IMR-90 (cell line): ENCODE data around the gene CLIC1.

ENCODE experiments used
- BHLHE40 ChIP-seq: fragments of 150-350 bp; IDR thresholded peaks from 2 replicates; pipeline ENCODE4 v1.6.1; 2016; ENCODE audit warnings: mild to moderate bottlenecking, low read depth, low read length
- CTCF ChIP-seq: conservative IDR thresholded peaks from 2 replicates; pipeline ENCODE4 v1.5.1; 2012; ENCODE audit warnings: mild to moderate bottlenecking, low read depth, low read length, improper control_type of control experiment
- ELK1 ChIP-seq: fragments of 150-350 bp; IDR thresholded peaks from 2 replicates; pipeline ENCODE4 v1.6.1; 2016; ENCODE audit warnings: low read depth, mild to moderate bottlenecking, low read length, moderate library complexity, borderline replicate concordance
- NFE2L2 ChIP-seq: fragments of 150-350 bp; IDR thresholded peaks from 2 replicates; pipeline ENCODE4 v1.6.1; 2016; ENCODE audit warnings: low read depth, mild to moderate bottlenecking, low read length
- POLR2A ChIP-seq: IDR thresholded peaks from 2 replicates; pipeline ENCODE4 v1.6.1; 2012; ENCODE audit warnings: mild to moderate bottlenecking, low read depth, low read length
- RAD21 ChIP-seq: IDR thresholded peaks from 2 replicates; pipeline ENCODE4 v1.6.1; 2012; ENCODE audit warnings: low read length, improper control_type of control experiment
- SMC3 ChIP-seq: fragments of 150-350 bp; IDR thresholded peaks from 2 replicates; pipeline ENCODE4 v1.6.1; 2016; ENCODE audit warnings: low read depth, mild to moderate bottlenecking, antibody characterized with exemption, low read length, moderate library complexity
- TF ChIP-seq, protein P1 (sequence below): fragments of 150-350 bp; IDR thresholded peaks from 2 replicates; pipeline ENCODE4 v1.6.1; 2017; ENCODE audit warnings: mild to moderate bottlenecking, antibody characterized with exemption, low read length, low read depth

DNA sequence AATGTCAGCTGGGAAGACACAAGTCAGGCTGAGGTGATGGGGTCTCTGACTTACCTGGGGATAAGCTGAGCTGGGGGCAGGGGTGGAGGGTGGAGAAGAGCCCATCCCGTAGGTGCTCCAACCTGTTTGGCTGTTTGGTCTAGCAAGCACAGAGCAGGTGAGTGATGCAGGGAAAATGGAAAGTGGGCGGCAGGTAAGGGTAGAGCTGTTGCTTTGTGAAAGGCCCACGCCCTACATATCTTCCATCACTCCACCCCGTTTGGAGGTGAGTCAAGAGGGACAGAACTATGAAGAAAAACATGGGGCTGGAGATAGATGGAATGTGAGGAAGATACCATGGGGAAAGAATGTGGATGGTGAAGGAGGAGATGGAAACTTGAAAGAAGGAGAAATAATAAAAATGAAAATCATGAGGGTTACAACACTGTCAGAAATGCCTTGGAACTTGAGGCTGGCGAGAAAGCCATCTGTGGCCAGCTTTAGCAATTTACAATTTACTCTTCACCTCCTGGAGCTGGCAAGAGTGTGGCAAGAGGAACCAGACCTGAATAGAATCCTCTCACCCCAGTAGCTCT lies 16.0 kb downstream of the CLIC1 start:
- TF ChIP-seq CTCF (no peak), POLR2A (no peak), RAD21 (no peak), ELK1 (no peak), SMC3 (no peak), BHLHE40 (no peak), NFE2L2 (no peak)
- TF ChIP-seq, protein P1, sequence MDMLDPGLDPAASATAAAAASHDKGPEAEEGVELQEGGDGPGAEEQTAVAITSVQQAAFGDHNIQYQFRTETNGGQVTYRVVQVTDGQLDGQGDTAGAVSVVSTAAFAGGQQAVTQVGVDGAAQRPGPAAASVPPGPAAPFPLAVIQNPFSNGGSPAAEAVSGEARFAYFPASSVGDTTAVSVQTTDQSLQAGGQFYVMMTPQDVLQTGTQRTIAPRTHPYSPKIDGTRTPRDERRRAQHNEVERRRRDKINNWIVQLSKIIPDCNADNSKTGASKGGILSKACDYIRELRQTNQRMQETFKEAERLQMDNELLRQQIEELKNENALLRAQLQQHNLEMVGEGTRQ = no peak
